GM19438 (cell line): Measurements from ENCODE around the gene PTH2.

ENCODE experiments used
- ATAC-seq: cut with Tn5 transposase; IDR thresholded peaks from one replicate; pipeline ENCODE4 v1.9.1; 2021; ENCODE audit warnings: low read depth; ENCODE audit not compliant: unreplicated experiment

Gene PTH2

DNA sequence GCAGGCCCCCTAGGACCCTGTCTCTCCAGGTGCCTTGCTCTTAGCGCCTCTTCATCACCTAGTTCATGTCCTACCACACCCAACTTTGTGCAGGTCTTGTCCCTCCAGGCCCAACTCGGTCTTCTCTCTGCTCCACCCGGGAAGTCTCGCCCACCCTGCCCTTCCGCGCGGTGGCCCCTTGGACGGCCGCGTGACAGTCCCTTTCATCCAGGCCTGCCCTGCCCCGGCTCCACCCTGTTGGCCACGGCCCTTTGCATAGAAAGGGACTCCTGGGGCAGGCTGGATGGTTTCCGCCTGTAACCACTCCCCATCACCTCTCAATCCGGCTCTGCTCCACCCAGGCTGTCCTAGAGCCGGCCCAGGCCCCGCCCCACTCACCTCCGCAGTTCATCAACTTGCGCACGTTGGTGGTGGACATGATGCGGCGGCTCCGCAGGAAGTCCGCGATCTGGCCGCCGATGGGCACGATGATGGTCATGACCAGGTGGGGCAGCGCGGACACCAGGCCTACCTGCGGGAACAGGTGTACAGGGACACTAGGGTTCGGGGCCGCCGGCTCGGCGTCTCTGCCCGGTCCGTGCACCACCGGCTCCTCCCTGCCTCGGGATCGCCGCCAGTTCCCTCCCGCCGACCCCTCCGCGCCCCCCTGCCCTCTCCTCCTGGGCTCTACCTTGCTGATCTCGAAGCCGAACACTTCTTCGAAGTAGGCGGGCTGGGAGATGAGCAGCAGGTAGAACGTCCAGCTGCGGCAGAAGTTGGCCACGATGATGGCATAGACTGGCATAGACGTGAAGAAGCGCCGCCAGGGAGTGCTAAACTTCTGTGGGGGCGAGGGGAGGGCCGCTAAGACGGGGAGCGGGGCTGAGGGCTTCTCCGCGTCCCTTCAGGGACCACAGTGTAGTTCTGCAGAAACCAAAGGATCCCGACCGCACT, 9.2 kb upstream of the PTH2 start:
- no peak for ATAC-seq

- no peak for ATAC-seq
Measured at GRCh38 chr19:49431330-49431749, 8.1 kb upstream of the PTH2 start.

DNA sequence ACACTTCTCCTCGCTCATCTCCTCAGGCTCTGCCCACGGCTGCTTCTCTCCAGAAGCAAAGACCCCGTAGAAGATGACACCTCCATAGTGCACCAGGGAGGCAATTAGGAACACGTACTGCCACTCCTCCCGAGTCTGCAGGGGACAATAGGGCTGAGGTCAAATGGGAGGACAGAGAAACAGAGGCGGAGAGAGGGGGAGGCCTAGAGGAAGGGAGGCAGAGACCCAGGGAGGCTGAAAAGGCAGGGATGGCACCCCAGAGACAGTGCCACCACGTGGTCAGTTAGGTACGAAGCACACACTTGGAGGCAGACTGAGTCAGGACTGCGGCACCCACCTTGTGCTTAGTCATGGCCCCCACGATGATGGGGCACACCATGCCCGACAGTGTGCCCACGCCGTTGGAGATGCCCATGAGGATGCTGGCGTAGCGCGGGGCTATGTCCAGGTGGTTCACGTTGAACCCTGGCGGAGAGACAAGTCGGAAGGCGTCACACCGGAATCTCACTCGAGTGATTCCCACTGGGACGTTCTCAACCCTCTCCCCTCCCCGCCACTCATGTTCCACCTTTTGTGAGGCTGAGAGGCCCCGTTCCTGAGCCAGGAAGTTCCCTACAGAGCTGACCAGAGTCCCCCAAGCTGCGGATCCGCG, 7.6 kb upstream of the PTH2 start:
- ATAC-seq: no peak

- ATAC-seq: no peak
Measured at GRCh38 chr19:49430172-49430677, 7.0 kb upstream of the PTH2 start.

GRCh38 chr19:49428547-49429451, 5.6 kb upstream of the PTH2 start:
- no peak for ATAC-seq

- no peak for ATAC-seq
Measured at GRCh38 chr19:49427855-49428546, 4.8 kb upstream of the PTH2 start.

DNA sequence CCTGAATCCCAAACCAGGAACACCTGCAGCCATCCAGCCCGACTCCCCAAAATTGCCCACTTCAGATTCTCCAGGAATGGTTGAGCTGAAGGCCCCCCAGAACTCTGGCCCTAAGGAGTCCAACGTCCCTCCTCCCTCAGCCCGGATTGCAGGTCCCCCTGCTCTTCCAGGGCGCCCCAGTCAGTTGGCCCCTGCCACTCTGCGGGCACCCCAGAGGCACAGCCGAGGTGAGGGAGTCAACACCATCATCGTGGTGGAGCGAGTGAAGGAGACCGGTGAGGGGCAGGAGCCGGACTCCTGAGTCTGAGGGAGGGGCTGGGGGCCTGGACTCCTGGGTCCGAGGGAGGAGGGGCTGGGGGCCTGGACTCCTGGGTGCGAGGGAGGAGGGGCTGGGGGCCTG, 4.1 kb upstream of the PTH2 start:
- ATAC-seq: no peak

GRCh38 chr19:49425922-49426592, 2.8 kb upstream of the PTH2 start:
- ATAC-seq: no peak

DNA sequence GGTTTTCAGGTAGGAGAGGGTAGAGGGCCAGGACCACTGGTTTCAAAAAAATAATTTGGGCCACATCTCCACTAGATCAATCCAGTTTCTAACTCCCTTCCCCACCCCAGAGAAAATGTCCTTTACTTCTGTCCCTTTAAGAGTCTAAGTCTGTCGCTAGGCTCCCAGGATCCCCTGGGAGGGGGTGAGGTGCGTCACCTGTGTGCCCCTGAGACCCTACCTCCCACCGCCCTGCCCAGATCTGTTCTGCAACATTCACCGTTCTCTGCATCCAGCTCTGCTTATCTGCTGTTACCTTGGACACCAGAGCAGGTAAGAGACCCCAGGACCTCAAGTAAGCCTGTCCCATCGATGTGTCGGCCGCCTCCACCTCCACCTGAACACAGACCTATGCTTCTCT, 1.9 kb upstream of the PTH2 start, which contains the start of gene GFY:
GFY (plus strand) TSS at position 211 of the 400 bp plus-strand sequence. CDS start 1,043 bp downstream, outside the sequence.
- no peak for ATAC-seq

GRCh38 chr19:49423985-49424303, 703 bp upstream of the PTH2 start:
- no peak for ATAC-seq

- no peak for ATAC-seq
Measured at GRCh38 chr19:49422407-49423070, 702 bp downstream of the PTH2 start.

DNA sequence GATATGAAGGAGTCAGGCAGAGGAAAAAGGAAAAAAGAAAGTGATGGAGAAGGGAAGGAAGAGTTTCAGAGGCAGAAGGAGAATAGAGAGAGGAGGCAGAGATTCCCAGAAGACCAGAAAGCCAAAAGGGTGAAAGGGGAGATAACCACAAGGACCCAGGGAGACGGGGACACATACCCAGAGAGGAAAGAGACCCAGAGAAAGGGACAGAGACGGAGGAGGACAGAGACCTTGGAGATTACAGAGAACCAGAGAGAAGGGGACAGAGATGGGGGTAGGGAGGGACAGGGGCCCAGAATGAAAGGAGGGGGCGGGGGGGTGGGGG, 1.4 kb downstream of the PTH2 start:
- no peak for ATAC-seq

DNA sequence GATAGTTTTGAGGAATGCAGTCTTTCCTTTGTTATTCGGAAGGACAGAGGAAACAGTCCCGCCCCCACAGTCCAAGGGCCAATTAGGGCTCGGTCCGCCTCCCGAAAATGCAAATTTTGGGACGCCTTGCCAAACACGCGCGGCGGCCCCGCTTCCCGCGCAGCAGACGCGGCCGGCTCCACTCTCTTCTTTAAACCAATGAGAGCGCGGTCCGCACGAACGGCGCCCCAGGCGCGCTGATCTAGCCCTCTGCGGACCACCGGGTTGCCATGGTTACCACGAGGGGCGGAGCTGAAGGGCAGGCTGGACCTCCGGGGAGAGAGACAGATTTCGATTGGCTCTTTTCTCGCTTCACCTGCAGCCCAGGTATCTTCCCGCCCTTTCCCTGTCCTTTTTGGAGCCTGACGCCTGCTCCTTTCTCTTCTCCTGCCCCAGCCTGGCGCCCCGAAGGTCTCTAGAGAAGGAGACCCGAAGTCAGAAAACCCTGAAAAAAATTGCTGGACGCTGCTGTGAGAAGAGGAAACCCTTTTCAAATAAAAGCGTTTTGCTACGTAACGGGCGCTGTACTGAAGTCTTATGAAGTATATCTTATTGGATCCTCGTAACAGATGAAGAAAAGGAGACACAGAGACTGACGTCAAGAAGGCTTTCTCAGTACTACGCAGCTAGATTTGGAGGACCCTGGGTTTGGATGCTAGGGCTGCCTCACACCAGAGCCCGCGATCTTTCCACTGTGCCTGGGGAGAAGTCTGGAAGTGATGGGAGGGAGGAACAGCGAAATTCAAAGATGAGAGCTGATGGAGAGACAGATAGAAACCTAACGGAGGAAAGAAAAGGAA, 2.0 kb downstream of the PTH2 start:
- ATAC-seq: no peak

- no peak for ATAC-seq
Measured at GRCh38 chr19:49420227-49420626, 3.0 kb downstream of the PTH2 start.

GRCh38 chr19:49419173-49419572, 4.1 kb downstream of the PTH2 start:
- no peak for ATAC-seq

DNA sequence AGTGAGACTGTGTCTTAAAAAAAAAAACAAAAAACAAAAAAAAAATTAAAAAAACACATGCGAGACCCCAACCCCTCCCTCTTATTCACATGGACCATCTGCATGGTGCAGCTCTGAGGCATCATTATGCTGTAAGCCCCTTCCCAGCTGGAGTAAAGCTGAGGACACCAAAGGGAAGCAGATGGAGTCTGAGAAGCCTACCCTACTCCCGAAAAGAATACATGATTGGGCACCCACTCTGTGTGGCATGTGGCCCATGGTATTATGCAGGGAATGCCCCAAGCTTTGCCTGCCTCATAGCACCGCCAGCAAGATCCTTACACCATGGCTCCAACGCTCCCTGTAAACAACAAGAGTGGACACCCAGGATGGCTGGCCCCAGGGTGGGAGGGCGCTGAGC, 4.7 kb downstream of the PTH2 start:
- ATAC-seq: no peak

GRCh38 chr19:49417088-49417487, 6.2 kb downstream of the PTH2 start:
- no peak for ATAC-seq

DNA sequence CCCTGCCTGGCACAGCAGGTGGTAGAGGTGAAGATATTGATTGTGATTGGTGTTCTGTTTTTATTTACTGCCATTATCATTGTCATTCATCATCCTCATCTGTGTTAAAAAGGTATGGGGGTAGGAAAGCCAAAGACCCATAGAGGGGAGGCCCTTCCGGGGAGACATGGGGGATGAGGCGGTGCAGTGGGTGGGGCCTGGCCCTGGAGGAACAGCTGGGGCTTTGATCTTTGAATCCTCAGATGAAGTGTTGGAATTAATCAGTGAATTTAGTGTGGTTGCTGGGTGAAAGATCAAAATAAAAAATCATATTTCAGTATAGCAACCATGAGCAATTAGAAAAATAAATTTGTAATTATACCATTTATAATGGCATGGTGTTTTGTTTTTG, 7.4 kb downstream of the PTH2 start:
- no peak for ATAC-seq
